Measurements from ENCODE around the gene CETP.

Gene CETP

DNA sequence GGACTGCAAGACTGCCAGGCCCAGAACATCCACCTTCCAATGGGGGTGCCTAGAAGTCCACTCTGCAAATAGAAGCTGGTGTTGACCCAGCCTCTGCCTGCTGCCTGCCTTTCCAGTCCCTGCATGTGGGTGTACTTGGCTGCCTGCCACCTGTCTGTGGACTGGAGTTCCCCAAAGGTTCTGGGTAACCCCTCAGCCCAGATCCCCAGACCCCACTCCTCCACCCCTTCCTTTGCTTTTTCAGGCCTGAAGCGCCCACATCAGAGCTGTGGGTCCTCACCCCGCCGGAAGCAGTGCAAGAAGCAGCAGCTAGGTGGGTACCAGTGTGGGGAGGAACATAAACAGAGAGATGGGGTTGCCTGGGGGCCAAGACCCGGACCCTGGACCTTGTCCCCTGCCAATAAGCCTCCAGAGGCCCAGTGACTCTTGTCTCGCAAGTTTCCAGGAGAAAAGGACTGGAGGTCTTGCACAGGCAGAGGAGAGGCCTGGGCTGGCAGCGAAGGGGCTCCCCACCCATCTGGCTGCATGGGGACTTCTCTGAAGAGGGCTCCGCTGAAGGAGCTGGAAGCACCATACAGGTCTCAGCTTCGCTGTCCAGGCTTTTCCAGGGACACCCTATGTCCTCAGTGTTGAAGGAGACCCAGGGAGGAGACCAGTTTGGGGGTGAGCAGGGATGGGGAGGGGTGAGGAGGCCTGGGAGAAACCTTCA, 61.9 kb downstream of the CETP start:
- no peak for DNase-seq (ENCODE audit: low read depth)
- no peak for TF ChIP-seq CTCF (IDR thresholded peaks at IDR 0.05; ENCODE audit: low read length, missing control alignments)
- H3K4me3 ChIP-seq (replicated peaks; ENCODE audit: low read depth, low read length), result no peak overlapping the region

DNA sequence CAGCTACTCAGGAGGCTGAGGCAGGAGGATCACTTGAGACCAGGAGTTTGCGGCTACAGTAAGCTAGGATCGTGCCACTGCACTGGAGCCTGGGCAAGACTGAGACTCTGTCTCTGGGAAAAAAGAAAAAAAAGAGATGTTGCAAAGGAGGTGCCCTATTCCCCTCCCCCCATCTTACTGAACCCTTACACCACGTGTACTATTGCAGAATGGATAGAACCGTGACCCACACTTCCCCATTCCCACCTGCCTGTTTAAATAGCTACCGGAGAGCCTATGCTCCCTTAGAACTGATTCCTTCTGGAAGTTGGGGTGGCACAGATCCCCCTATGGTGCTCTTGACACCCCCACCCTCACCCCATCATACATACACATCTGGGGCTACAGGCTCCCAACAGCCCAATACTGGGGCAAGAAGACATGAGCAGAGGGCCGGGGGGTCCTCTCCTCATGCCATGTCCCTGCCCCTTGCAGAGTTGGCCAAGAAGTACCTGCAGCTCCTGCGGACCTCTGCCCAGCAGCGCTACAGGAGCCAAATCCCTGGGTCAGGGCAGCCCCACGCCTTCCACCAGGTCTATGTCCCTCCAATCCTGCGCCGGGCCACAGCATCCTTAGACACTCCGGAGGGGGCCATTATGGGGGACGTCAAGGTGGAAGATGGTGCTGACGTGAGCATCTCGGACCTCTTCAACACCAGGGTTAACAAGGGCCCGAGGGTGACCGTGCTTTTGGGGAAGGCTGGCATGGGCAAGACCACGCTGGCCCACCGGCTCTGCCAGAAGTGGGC, 63.3 kb downstream of the CETP start:
- TF ChIP-seq CTCF (IDR thresholded peaks at IDR 0.05; ENCODE audit: low read length, missing control alignments), result no peak
- no peak overlapping the region for H3K4me3 ChIP-seq (replicated peaks; ENCODE audit: low read depth, low read length)
- DNase-seq (ENCODE audit: low read depth), result no peak

GRCh38 chr16:57025941-57026777, 64.4 kb downstream of the CETP start:
- no peak for TF ChIP-seq CTCF (IDR thresholded peaks at IDR 0.05; ENCODE audit: low read length, missing control alignments)
- no peak overlapping the region for H3K4me3 ChIP-seq (replicated peaks; ENCODE audit: low read depth, low read length)
- no peak for DNase-seq (ENCODE audit: low read depth)

- no peak overlapping the region for H3K4me3 ChIP-seq (replicated peaks; ENCODE audit: low read depth, low read length)
- no peak for TF ChIP-seq CTCF (IDR thresholded peaks at IDR 0.05; ENCODE audit: low read length, missing control alignments)
- DNase-seq (ENCODE audit: low read depth), result no peak
Observed at GRCh38 chr16:57026778-57027062, 65.0 kb downstream of the CETP start.

GRCh38 chr16:57027067-57027466, 65.3 kb downstream of the CETP start:
- TF ChIP-seq CTCF (IDR thresholded peaks at IDR 0.05; ENCODE audit: low read length, missing control alignments), result no peak
- no peak overlapping the region for H3K4me3 ChIP-seq (replicated peaks; ENCODE audit: low read depth, low read length)
- DNase-seq (ENCODE audit: low read depth), result no peak

DNA sequence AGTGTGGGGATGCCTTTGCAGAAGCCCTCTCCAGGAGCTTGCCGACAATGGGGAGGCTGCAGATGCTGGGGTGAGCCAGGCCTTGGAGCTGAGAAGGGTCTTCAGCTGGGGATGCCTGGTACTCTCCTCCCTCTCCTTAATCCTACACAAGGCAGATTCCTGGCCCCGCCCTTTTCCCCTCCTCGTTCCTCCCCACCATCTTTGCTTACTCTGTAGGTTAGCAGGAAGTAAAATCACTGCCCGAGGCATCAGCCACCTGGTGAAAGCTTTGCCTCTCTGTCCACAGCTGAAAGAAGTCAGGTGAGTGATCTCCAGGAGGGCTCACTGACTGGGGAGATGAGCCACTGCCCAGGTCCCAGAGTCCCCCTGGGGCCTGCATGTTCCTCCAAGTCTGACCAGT, 66.3 kb downstream of the CETP start:
- no peak overlapping the region for H3K4me3 ChIP-seq (replicated peaks; ENCODE audit: low read depth, low read length)
- no peak for TF ChIP-seq CTCF (IDR thresholded peaks at IDR 0.05; ENCODE audit: low read length, missing control alignments)

More for the DNA sequence above, 66.3 kb downstream of the CETP start:
- DNase-seq (ENCODE audit: low read depth), result no peak

Data from fibroblast of pulmonary artery (primary cell).